K562 (cell line): Measurements from ENCODE around the gene KPNA1. TPM values are rescaled to one million over a fixed set of nuclear protein-coding genes. Genes with fewer than 3 reads are reported as not detected.

Experiments
- AFF1 ChIP-seq, 2 experiments: fragments of 450-650 bp; IDR thresholded peaks; 2 replicates each; pipeline ENCODE4 v1.6.1; 2018; ENCODE audit warnings: mild to moderate bottlenecking in 2 of 2, low read depth in 1 of 2; ENCODE audit not compliant: partially characterized antibody in 2 of 2
- CBX1 ChIP-seq: sonication (generic); IDR thresholded peaks from 2 replicates; pipeline ENCODE4 v1.6.1; 2016; ENCODE audit warnings: antibody characterized with exemption, low read depth, mild to moderate bottlenecking
- CCAR2 ChIP-seq: fragments of 200-400 bp; formaldehyde crosslinking; IDR thresholded peaks from 2 replicates; pipeline ENCODE4 v1.6.1; 2017; ENCODE audit warnings: mild to moderate bottlenecking, low read depth, low read length
- CREB1 ChIP-seq, 2 experiments: sonication (generic) in 1 of 2; formaldehyde crosslinking in 1 of 2; IDR thresholded peaks; 2 replicates each; pipeline versions ENCODE4 v1.6.1 to v1.8.0; 2012 to 2022; ENCODE audit warnings: inconsistent platforms in 1 of 2, mild to moderate bottlenecking in 1 of 2, missing genetic modification reagents in 1 of 2, moderate library complexity in 1 of 2
- CREBBP ChIP-seq: IDR thresholded peaks from one replicate; pipeline ENCODE4 v1.6.1; 2012; ENCODE audit warnings: low read depth, mild to moderate bottlenecking, control low read depth, inconsistent platforms, low read length
- DNMT1 ChIP-seq: fragments of 450-650 bp; IDR thresholded peaks from 2 replicates; pipeline ENCODE4 v1.6.1; 2016; ENCODE audit warnings: antibody characterized with exemption, mild to moderate bottlenecking
- E2F3 ChIP-seq: fragments of 250-450 bp; sonication (Bioruptor Pico); IDR thresholded peaks from 2 replicates; pipeline ENCODE4 v1.4.0; 2020; ENCODE audit warnings: mild to moderate bottlenecking
- GABPB1 ChIP-seq: sonication (generic); formaldehyde crosslinking; IDR thresholded peaks from 2 replicates; pipeline ENCODE4 v1.8.0; 2022; ENCODE audit warnings: mild to moderate bottlenecking, missing genetic modification reagents
- MAFG ChIP-seq: fragments of 450-650 bp; conservative IDR thresholded peaks from 2 replicates; pipeline ENCODE4 v1.6.1; 2016; ENCODE audit warnings: missing genetic modification characterization, missing compliant biosample characterization
- NFRKB ChIP-seq: fragments of 450-650 bp; IDR thresholded peaks from 2 replicates; pipeline ENCODE4 v1.6.1; 2016; ENCODE audit warnings: low read depth
- NR2F6 ChIP-seq: fragments of 450-650 bp; formaldehyde crosslinking; IDR thresholded peaks from 2 replicates; pipeline ENCODE4 v1.4.0; 2020; ENCODE audit warnings: mild to moderate bottlenecking
- RBBP5 ChIP-seq: fragments of 200-600 bp; sonication (generic); IDR thresholded peaks from 2 replicates; pipeline ENCODE4 v1.6.1; 2012; ENCODE audit warnings: borderline replicate concordance, mild to moderate bottlenecking, low read length, control low read depth, inconsistent platforms; ENCODE audit not compliant: insufficient read depth, poor library complexity, severe bottlenecking
- RBM14 ChIP-seq: fragments of 200-400 bp; formaldehyde crosslinking; IDR thresholded peaks from 2 replicates; pipeline ENCODE4 v1.6.1; 2018; ENCODE audit warnings: low read depth, mild to moderate bottlenecking, low read length, moderate library complexity, borderline replicate concordance; ENCODE audit not compliant: insufficient read depth
- RFX7 ChIP-seq: fragments of 250-450 bp; sonication (Bioruptor Pico); IDR thresholded peaks from 2 replicates; pipeline ENCODE4 v1.5.1; 2021; ENCODE audit warnings: mild to moderate bottlenecking
- SMAD3 ChIP-seq: fragments of 450-650 bp; formaldehyde crosslinking; conservative IDR thresholded peaks from 2 replicates; pipeline ENCODE4 v1.4.0; 2020; ENCODE audit warnings: mild to moderate bottlenecking
- SMC3 ChIP-seq: conservative IDR thresholded peaks from 2 replicates; pipeline ENCODE4 v1.6.1; 2011; ENCODE audit warnings: low read depth, low read length, improper control_type of control experiment; ENCODE audit not compliant: insufficient read depth
- SP2 ChIP-seq: IDR thresholded peaks from 2 replicates; pipeline ENCODE4 v1.6.1; 2011; ENCODE audit warnings: mild to moderate bottlenecking, low read depth, low read length, moderate library complexity; ENCODE audit not compliant: poor library complexity, severe bottlenecking; ENCODE audit errors: extremely low read depth
- SREBF1 ChIP-seq: fragments of 150-350 bp; IDR thresholded peaks from 2 replicates; pipeline ENCODE4 v1.6.1; 2014; ENCODE audit warnings: antibody characterized with exemption, low read depth, low read length, borderline replicate concordance
- SUPT5H ChIP-seq: fragments of 450-650 bp; IDR thresholded peaks from 2 replicates; pipeline ENCODE4 v1.6.1; 2016
- TFAM ChIP-seq: fragments of 250-450 bp; sonication (Bioruptor Pico); conservative IDR thresholded peaks from 2 replicates; pipeline ENCODE4 v1.5.0; 2021; ENCODE audit warnings: mild to moderate bottlenecking, moderate library complexity
- TOE1 ChIP-seq, 2 experiments: fragments of 450-650 bp in 1 of 2; sonication (generic) in 1 of 2; formaldehyde crosslinking in 1 of 2; IDR thresholded peaks; 2 replicates each; pipeline versions ENCODE4 v1.7.1 to v1.8.0; 2016 to 2022; ENCODE audit warnings: borderline replicate concordance in 2 of 2, mild to moderate bottlenecking in 2 of 2, antibody characterized with exemption in 1 of 2, inconsistent platforms in 1 of 2, low read depth in 1 of 2, missing genetic modification reagents in 1 of 2, moderate library complexity in 1 of 2
- U2AF1 ChIP-seq: fragments of 200-400 bp; formaldehyde crosslinking; optimal IDR thresholded peaks from 2 replicates; pipeline ENCODE3; 2017; ENCODE audit warnings: mild to moderate bottlenecking, low read depth, low read length, moderate library complexity
- XRCC5 ChIP-seq: fragments of 200-400 bp; formaldehyde crosslinking; IDR thresholded peaks from 2 replicates; pipeline ENCODE4 v1.6.1; 2017; ENCODE audit warnings: low read depth, mild to moderate bottlenecking, low read length
- ZBTB17 ChIP-seq: fragments of 450-650 bp; formaldehyde crosslinking; IDR thresholded peaks from 2 replicates; pipeline ENCODE4 v1.4.0; 2020; ENCODE audit warnings: mild to moderate bottlenecking
- ZNF79 ChIP-seq: fragments of 250-450 bp; sonication (Bioruptor Pico); IDR thresholded peaks from 2 replicates; pipeline ENCODE4 v1.4.0; 2020; ENCODE audit warnings: low read depth, mild to moderate bottlenecking, moderate library complexity
- polyA plus RNA-seq, 8 experiments: library from polyadenylated mRNA; depleted of rRNA in 4 of 8; stranded (reverse) in 5 of 8; unstranded in 3 of 8; fragments of >200 nt; fragmentation: Nextera tagmentation in 2 of 8; fragmentation: Illumina TruSeq in 1 of 8; extraction: Ambion mirVana in 2 of 8; extraction: Trizol in 1 of 8; gene quantifications; 2 replicates each; pipeline versions ENCODE4 v1.2.1 to v1.2.3, GENCODE V29; 2011 to 2014; ENCODE audit warnings: inconsistent platforms in 1 of 8, missing spikeins in 1 of 8
- total RNA-seq, 7 experiments: library from RNA; depleted of rRNA in 6 of 7; stranded (reverse); fragments of >200 nt in 6 of 7; fragmentation: Illumina TruSeq in 2 of 7; extraction: Trizol in 2 of 7; gene quantifications; 2 replicates each; pipeline versions ENCODE4 v1.2.1 to v1.2.3, GENCODE V29; 2011 to 2021; ENCODE audit warnings: low replicate concordance in 1 of 7

Gene KPNA1
- total and polyA plus RNA-seq, 9 of the 15 experiments (the other 6 are each of a cell fraction or from before 2014, with no cell fraction given), result 9.3 to 53.8 (median 33.5) TPM

GRCh38 chr3:122383771-122384697 lies 130.7 kb downstream of the KPNA1 start, which contains the start of gene FAM162A (continued):
- no peak for TF ChIP-seq ZNF79 (CRISPR knock-in tag)
- no peak for TF ChIP-seq SP2
- no peak for TF ChIP-seq ZBTB17 (CRISPR knock-in tag)
- peak; percentile 47; the same call in 1 of the 2 replicates for TF ChIP-seq GABPB1 (CRISPR knock-in tag)
- TF ChIP-seq MAFG, result no peak
- TF ChIP-seq NFRKB, result no peak
- TF ChIP-seq CCAR2, result no peak
- no peak for TF ChIP-seq E2F3 (CRISPR knock-in tag)
- TF ChIP-seq XRCC5, result no peak
- peak; percentile 70 for TF ChIP-seq SUPT5H
- no peak for TF ChIP-seq CBX1
- TF ChIP-seq DNMT1, result no peak
- TF ChIP-seq U2AF1, result no peak
- no peak for TF ChIP-seq AFF1 (IDR thresholded peaks at IDR 0.05; ENCODE audit: low read depth in 1 of 2, partially characterized antibody in 2 of 2)
- TF ChIP-seq RFX7 (CRISPR knock-in tag), result no peak
- peak; percentile 44 for TF ChIP-seq RBBP5
- TF ChIP-seq SMC3, result no peak
- no peak for TF ChIP-seq NR2F6 (CRISPR knock-in tag)
- no peak for TF ChIP-seq CREBBP
- TF ChIP-seq CREB1 (IDR thresholded peaks at IDR 0.05), result peak; percentile 91
- peak; percentile 87 for TF ChIP-seq CREB1 (CRISPR knock-in tag; IDR thresholded peaks at IDR 0.05)
- TF ChIP-seq SREBF1, result no peak
- TF ChIP-seq TFAM (CRISPR knock-in tag), result no peak
- no peak for TF ChIP-seq SMAD3 (CRISPR knock-in tag)
- TF ChIP-seq TOE1 (IDR thresholded peaks at IDR 0.05; ENCODE audit: borderline replicate concordance), result peak; percentile 45; the same call in 1 of the 2 replicates
- TF ChIP-seq TOE1 (CRISPR knock-in tag; IDR thresholded peaks at IDR 0.05; ENCODE audit: borderline replicate concordance, low read depth), result 0 out of 2 replicates have a peak, but pooled peaks have one; percentile 21
- no peak for TF ChIP-seq RBM14
